HepG2 (cell line): ENCODE data around the gene SYCE1L.

Experiments
- MXI1 ChIP-seq: IDR thresholded peaks from 3 replicates; pipeline ENCODE4 v1.6.1; 2012; ENCODE audit warnings: low read depth, low read length, inconsistent platforms, borderline replicate concordance
- ZZZ3 ChIP-seq: sonication (generic); formaldehyde crosslinking; IDR thresholded peaks from 2 replicates; pipeline ENCODE4 v1.4.0; 2020; ENCODE audit warnings: missing genetic modification reagents, mild to moderate bottlenecking, borderline replicate concordance

GRCh38 chr16:77231047-77231446 lies 31.8 kb downstream of the SYCE1L start:
- no peak for TF ChIP-seq MXI1
- TF ChIP-seq ZZZ3 (CRISPR knock-in tag), result no peak
